ENCODE results near the gene MIGA2. TPM values are rescaled to one million over a fixed set of nuclear protein-coding genes. Genes with fewer than 3 reads are reported as not detected.

Gene MIGA2
- total and polyA plus RNA-seq, 2 of the 4 experiments (the other 2 are of a cell fraction): 12.5 to 25.3 TPM

DNA sequence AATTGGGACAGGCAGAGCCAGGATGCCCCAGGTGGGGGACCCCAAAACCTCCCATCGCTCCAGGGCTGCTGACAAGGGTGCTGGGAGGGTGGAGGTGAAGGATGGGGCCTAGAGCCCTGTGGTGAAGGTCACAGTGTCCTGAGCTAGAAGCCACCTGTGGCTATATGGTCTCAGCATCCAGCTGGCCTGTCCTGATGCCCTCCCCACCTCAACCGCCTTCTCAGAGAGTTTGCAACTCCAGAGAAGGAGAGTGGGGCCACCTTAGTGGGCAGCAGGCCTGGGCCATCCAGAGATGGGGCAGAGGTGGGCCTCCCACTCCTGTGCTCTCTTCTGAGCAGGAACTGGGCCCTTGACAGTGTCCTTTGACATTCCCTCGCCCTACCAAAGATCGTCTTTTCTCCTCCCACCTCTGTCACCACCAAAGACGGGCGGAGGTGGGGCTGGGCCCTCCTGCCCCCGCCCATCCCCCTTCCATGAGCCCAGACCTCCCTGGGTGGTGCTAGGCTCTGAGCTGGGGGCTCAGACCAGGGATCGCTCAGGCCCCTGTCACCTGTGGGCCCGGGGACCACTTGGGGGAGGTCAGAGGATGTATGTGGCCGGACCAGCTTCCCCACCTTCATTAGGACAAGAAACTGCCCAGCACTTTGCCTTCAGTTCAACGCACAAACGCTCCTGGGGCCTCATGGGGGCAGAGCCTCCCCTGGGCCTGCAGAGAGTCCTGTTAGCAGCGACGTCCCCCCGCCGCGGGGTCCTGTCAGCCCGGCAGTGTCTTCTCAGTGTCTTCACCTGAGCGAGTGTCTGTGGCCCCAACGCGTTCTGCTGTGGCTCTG is 34.5 kb downstream of the MIGA2 start:
- Histone ChIP-seq H2BK5ac (ENCODE audit: low read depth, low read length, poor library complexity, severe bottlenecking) (no peak overlapping the region), H3K23ac (ENCODE audit: low read depth, low read length) (no peak overlapping the region), H2BK120ac (ENCODE audit: low read depth, low read length) (no peak overlapping the region), H3K27me3 (ENCODE audit: control insufficient read depth, insufficient read depth, low read length) (no peaks in the 10 kb centered on the region), H4K8ac (ENCODE audit: low read depth in 2 of 2, low read length in 2 of 2) (no peak overlapping the region), H4K91ac (ENCODE audit: insufficient read depth, low read depth, low read length) (no peak overlapping the region), H3K27ac (ENCODE audit: insufficient read depth, low read length) (no peak overlapping the region), H2AK5ac (ENCODE audit: low read depth, low read length) (no peak overlapping the region), H3K4me2 (ENCODE audit: low read depth, low read length) (no peak overlapping the region), H3K36me3 (ENCODE audit: control insufficient read depth, insufficient read depth, low read length) (peaks cover 17% of the 10 kb centered on the region), H3K4me1 (ENCODE audit: control insufficient read depth, insufficient read depth, low read length) (no peaks in the 10 kb centered on the region), H4K20me1 (ENCODE audit: insufficient read depth, low read length) (no peaks in the 10 kb centered on the region), H2BK20ac (ENCODE audit: low read depth, low read length) (no peak overlapping the region), H2AK9ac (replicated peaks; ENCODE audit: low read depth, low read length, poor library complexity) (no peak overlapping the region), H3K9me1 (ENCODE audit: insufficient read depth, low read length) (0 out of 2 replicates have a peak, but pooled peaks cover 6% of the 10 kb centered on the region), H2AFZ (replicated peaks; ENCODE audit: low read length, poor library complexity) (no peak overlapping the region), H3K56ac (ENCODE audit: extremely low read depth, insufficient read depth, low read length) (no peak overlapping the region), H3K9me3 (ENCODE audit: control insufficient read depth, insufficient read depth, low read length) (no peaks in the 10 kb centered on the region), H3K4me3 (ENCODE audit: insufficient read depth, low read depth, low read length) (no peak overlapping the region), H2BK15ac (ENCODE audit: low read depth, low read length) (no peak overlapping the region), H3K9ac (ENCODE audit: low read depth, low read length) (no peak overlapping the region), H3K14ac (replicated peaks; ENCODE audit: low read depth, low read length) (no peak overlapping the region), H3K4ac (ENCODE audit: low read depth, low read length) (no peak overlapping the region), H4K5ac (ENCODE audit: low read depth, low read length) (no peak overlapping the region), H3K18ac (ENCODE audit: low read depth, low read length) (no peak overlapping the region), H3K79me1 (ENCODE audit: low read depth in 1 of 2, low read length in 2 of 2) (no peaks in the 10 kb centered on the region)
- DNase-seq (no peak), ATAC-seq (ENCODE audit: low read depth) (no peak)
- CTCF ChIA-PET: no interaction called here
- no TSS peak for BruUV-seq (replicated peaks)
- POLR2A ChIA-PET (ENCODE audit: unreplicated experiment): no interaction called here
- dilution Hi-C loops (cut with HindIII; ENCODE audit: low sequenced_read_pairs, unreplicated experiment): no loop called here
- in situ Hi-C loops (cut with MboI; ENCODE audit: low sequenced_read_pairs): no loop called here
- TF ChIP-seq CHD1 (IDR thresholded peaks at IDR 0.05; ENCODE audit: low read depth, low read length) (no peak), SMC3 (IDR thresholded peaks at IDR 0.05; ENCODE audit: low read depth, low read length) (no peak), CEBPB (IDR thresholded peaks at IDR 0.05; ENCODE audit: low read depth, low read length) (no peak), USF2 (IDR thresholded peaks at IDR 0.05; ENCODE audit: low read depth, low read length) (no peak), MAFK (IDR thresholded peaks at IDR 0.05; ENCODE audit: low read depth, low read length) (no peak), POLR2A (IDR thresholded peaks at IDR 0.05; ENCODE audit: low read depth, low read length) (no peak), MXI1 (IDR thresholded peaks at IDR 0.05; ENCODE audit: borderline replicate concordance, low read depth, low read length) (no peak), RFX5 (IDR thresholded peaks at IDR 0.05; ENCODE audit: low read depth, low read length) (no peak), NFE2L2 (IDR thresholded peaks at IDR 0.05; ENCODE audit: low read depth, low read length) (no peak), RCOR1 (IDR thresholded peaks at IDR 0.05; ENCODE audit: insufficient replicate concordance, low read length) (no peak), MAZ (IDR thresholded peaks at IDR 0.05; ENCODE audit: borderline replicate concordance, low read depth, low read length) (no peak)
- TF ChIP-seq, protein P1, sequence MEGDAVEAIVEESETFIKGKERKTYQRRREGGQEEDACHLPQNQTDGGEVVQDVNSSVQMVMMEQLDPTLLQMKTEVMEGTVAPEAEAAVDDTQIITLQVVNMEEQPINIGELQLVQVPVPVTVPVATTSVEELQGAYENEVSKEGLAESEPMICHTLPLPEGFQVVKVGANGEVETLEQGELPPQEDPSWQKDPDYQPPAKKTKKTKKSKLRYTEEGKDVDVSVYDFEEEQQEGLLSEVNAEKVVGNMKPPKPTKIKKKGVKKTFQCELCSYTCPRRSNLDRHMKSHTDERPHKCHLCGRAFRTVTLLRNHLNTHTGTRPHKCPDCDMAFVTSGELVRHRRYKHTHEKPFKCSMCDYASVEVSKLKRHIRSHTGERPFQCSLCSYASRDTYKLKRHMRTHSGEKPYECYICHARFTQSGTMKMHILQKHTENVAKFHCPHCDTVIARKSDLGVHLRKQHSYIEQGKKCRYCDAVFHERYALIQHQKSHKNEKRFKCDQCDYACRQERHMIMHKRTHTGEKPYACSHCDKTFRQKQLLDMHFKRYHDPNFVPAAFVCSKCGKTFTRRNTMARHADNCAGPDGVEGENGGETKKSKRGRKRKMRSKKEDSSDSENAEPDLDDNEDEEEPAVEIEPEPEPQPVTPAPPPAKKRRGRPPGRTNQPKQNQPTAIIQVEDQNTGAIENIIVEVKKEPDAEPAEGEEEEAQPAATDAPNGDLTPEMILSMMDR (conservative IDR thresholded peaks at IDR 0.05; ENCODE audit: low read depth, low read length): no peak
- intact Hi-C loops (cut with micrococcal nuclease): no loop called here
- WGBS, 2 experiments (ENCODE audit: extremely low coverage in 2 of 2, insufficient read length in 1 of 2): 76% methylated on average over 3 of the region's 21 CpGs; no CpG with 5 or more reads in 1 of the 2 experiments

Data from IMR-90 (cell line).